H1 (cell line): ENCODE measurements around the gene PKN3. TPM values are rescaled to one million over a fixed set of nuclear protein-coding genes. Genes with fewer than 3 reads are reported as not detected.

Experiments
- BACH1 ChIP-seq: IDR thresholded peaks from 2 replicates; pipeline ENCODE4 v1.6.1; 2012; ENCODE audit warnings: low read length, improper control_type of control experiment
- EGR1 ChIP-seq: IDR thresholded peaks from 2 replicates; pipeline ENCODE4 v1.6.1; 2011; ENCODE audit warnings: low read depth, low read length, borderline replicate concordance
- EZH2 ChIP-seq: fragments of 200-600 bp; sonication (generic); IDR thresholded peaks from 2 replicates; pipeline ENCODE4 v1.7.1; 2012; ENCODE audit warnings: low read depth, mild to moderate bottlenecking, moderate library complexity, low read length, inconsistent platforms; ENCODE audit not compliant: severe bottlenecking
- NANOG ChIP-seq: IDR thresholded peaks from 2 replicates; pipeline ENCODE4 v1.6.1; 2011; ENCODE audit warnings: low read length, low read depth, mild to moderate bottlenecking, inconsistent platforms; ENCODE audit not compliant: insufficient read depth, poor library complexity, severe bottlenecking
- RFX5 ChIP-seq: IDR thresholded peaks from 2 replicates; pipeline ENCODE4 v1.6.1; 2011; ENCODE audit warnings: low read depth, low read length, improper control_type of control experiment, borderline replicate concordance
- ZNF274 ChIP-seq: IDR thresholded peaks from 2 replicates; pipeline ENCODE4 v1.7.0; 2012; ENCODE audit warnings: low read length, borderline replicate concordance; ENCODE audit errors: extremely low read depth
- polyA plus RNA-seq, 7 experiments: library from polyadenylated mRNA; depleted of rRNA in 3 of 7; stranded (reverse) in 5 of 7; unstranded in 2 of 7; fragments of >200 nt in 5 of 7; fragments of 200-250 nt in 2 of 7; gene quantifications; 1 replicate in 5 of 7; 2 replicates in 1 of 7; 4 replicates in 1 of 7; pipeline versions ENCODE4 v1.2.1 to v1.2.3, GENCODE V29; 2011 to 2013; ENCODE audit warnings: missing spikeins in 2 of 7, mixed read lengths in 2 of 7
- total RNA-seq: library from RNA; stranded (reverse); fragmentation: NEBNext Ultra II Directional; extraction: Animal tissue kit (Norgen Biotek cat#: 25700); gene quantifications from 2 replicates; pipeline ENCODE4 v1.2.1, GENCODE V29; 2021

The PKN3 gene
- total and polyA plus RNA-seq, 2 of the 8 experiments (the other 6 are each of a cell fraction or from before 2014, with no cell fraction given) = 15.7 to 16.3 TPM

DNA sequence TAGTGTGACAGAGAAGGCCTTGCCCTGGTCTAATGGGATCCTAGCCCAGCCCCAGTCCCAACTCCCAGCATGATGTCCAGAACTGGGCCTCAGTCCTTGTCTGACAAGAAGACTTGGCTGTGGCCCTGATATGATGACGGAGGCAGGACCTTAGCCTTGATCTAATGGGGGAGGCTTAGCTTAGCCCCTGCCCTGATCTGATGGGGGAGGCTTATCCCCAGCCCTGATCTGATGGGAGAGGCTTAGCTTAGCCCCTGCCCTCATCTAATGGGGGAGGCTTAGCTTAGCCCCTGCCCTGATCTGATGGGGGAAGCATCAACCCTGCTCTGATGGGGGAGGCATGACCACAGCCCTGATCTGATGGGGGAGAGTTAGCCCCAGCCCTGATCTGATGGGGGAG lies 3.7 kb downstream of the PKN3 start (continued):
- TF ChIP-seq NANOG (no peak), EZH2 (no peak), RFX5 (no peak), ZNF274 (no peak), EGR1 (no peak), BACH1 (no peak)
